GM21528 (cell line): ENCODE measurements around the gene DCAF16.

Experiments used
- ATAC-seq: cut with Tn5 transposase; IDR thresholded peaks from one replicate; pipeline ENCODE4 v1.9.1; 2021; ENCODE audit warnings: mild to moderate bottlenecking, moderate library complexity; ENCODE audit not compliant: unreplicated experiment, low FRiP score

Gene DCAF16

GRCh38 chr4:17785858-17786257 is 24.7 kb downstream of the DCAF16 start:
- no peak for ATAC-seq

- ATAC-seq = no peak
These were observed 29.0 kb downstream of the DCAF16 start, which contains the start of gene FAM184B for GRCh38 chr4:17781300-17782287. TSS of gene FAM184B (minus strand) at chr4:17781621. CDS start at chr4:17781299, 322 bp downstream.

GRCh38 chr4:17780501-17781299 is 29.9 kb downstream of the DCAF16 start:
- no peak for ATAC-seq

- ATAC-seq = no peak
These were observed 32.1 kb downstream of the DCAF16 start for GRCh38 chr4:17778431-17778830.

- no peak for ATAC-seq
These were observed 37.3 kb downstream of the DCAF16 start for GRCh38 chr4:17773135-17773698.

GRCh38 chr4:17771284-17771908 is 39.2 kb downstream of the DCAF16 start:
- ATAC-seq = no peak

- no peak for ATAC-seq
These were observed 39.7 kb downstream of the DCAF16 start for GRCh38 chr4:17770845-17771244.

GRCh38 chr4:17769406-17770174 is 41.0 kb downstream of the DCAF16 start:
- no peak for ATAC-seq

- no peak for ATAC-seq
These were observed 43.6 kb downstream of the DCAF16 start for GRCh38 chr4:17766826-17767458.

- no peak for ATAC-seq
These were observed 44.9 kb downstream of the DCAF16 start for GRCh38 chr4:17765514-17766286.

- ATAC-seq = no peak
These were observed 46.6 kb downstream of the DCAF16 start for GRCh38 chr4:17763931-17764330.

GRCh38 chr4:17763416-17763815 is 47.1 kb downstream of the DCAF16 start:
- no peak for ATAC-seq

GRCh38 chr4:17762726-17763125 is 47.8 kb downstream of the DCAF16 start:
- ATAC-seq = no peak

- no peak for ATAC-seq
These were observed 49.5 kb downstream of the DCAF16 start for GRCh38 chr4:17761062-17761461.

GRCh38 chr4:17760626-17761025 is 49.9 kb downstream of the DCAF16 start:
- no peak for ATAC-seq

- ATAC-seq = no peak
These were observed 52.1 kb downstream of the DCAF16 start for GRCh38 chr4:17758485-17758884.

GRCh38 chr4:17757621-17758020 is 52.9 kb downstream of the DCAF16 start:
- no peak for ATAC-seq

GRCh38 chr4:17753646-17754045 is 56.9 kb downstream of the DCAF16 start:
- ATAC-seq = no peak
